Muscle layer of colon (tissue), 2 donors: ENCODE results near the gene FBXW5.

ENCODE experiments used
- H3K27ac ChIP-seq: one replicate; pipeline ENCODE4 v1.7.0; 2013; ENCODE audit warnings: low read depth, mild to moderate bottlenecking, low read length, moderate library complexity
- H3K27me3 ChIP-seq, 2 donors: one replicate each; pipeline ENCODE4 v1.7.0; 2013; ENCODE audit warnings: low read length in 2 of 2, mild to moderate bottlenecking in 2 of 2; ENCODE audit not compliant: insufficient read depth in 2 of 2, control insufficient read depth in 1 of 2
- H3K36me3 ChIP-seq: one replicate; pipeline ENCODE4 v1.7.0; 2013; ENCODE audit warnings: mild to moderate bottlenecking, low read length; ENCODE audit not compliant: insufficient read depth
- H3K4me1 ChIP-seq: one replicate; pipeline ENCODE4 v1.7.0; 2013; ENCODE audit warnings: mild to moderate bottlenecking, low read length; ENCODE audit not compliant: insufficient read depth
- H3K4me3 ChIP-seq, 2 donors: one replicate each; pipeline ENCODE4 v1.7.0; 2013; ENCODE audit warnings: low read length in 2 of 2, low read depth in 1 of 2, mild to moderate bottlenecking in 1 of 2, moderate library complexity in 1 of 2
- H3K9ac ChIP-seq: one replicate; pipeline ENCODE4 v1.7.0; 2013; ENCODE audit warnings: low read length
- H3K9me3 ChIP-seq: one replicate; pipeline ENCODE4 v1.7.0; 2013; ENCODE audit warnings: mild to moderate bottlenecking, low read length
- donor health status: abdominal sarcoma.
- donor health status: Adenocarcinoma of cecum.

The FBXW5 gene

GRCh38 chr9:136982232-136983051, 37.9 kb upstream of the FBXW5 start, which contains the start of gene LCNL1:
Gene LCNL1, plus strand, starts transcription at chr9:136982993. Its CDS starts 594 bp downstream, at chr9:136983587.
- no peaks in the 10 kb centered on the region for H3K9me3 ChIP-seq
- H3K36me3 ChIP-seq: no peaks in the 10 kb centered on the region
- no peak within 1 kb of the TSS for H3K27ac ChIP-seq
- no peak within 1 kb of the TSS for H3K9ac ChIP-seq
- H3K27me3 ChIP-seq: peaks cover 0 to 43% of the 10 kb centered on the region in 2 donors
- no peaks in the 10 kb centered on the region for H3K4me1 ChIP-seq
- no peak within 1 kb of the TSS for H3K4me3 ChIP-seq

- Histone ChIP-seq H3K4me3 (no peak overlapping the region), H3K27me3 (peaks cover 0 to 47% of the 10 kb centered on the region in 2 donors), H3K27ac (no peak overlapping the region), H3K9ac (no peak overlapping the region), H3K4me1 (no peaks in the 10 kb centered on the region), H3K36me3 (no peaks in the 10 kb centered on the region), H3K9me3 (no peaks in the 10 kb centered on the region)
Measured at GRCh38 chr9:136981588-136982231, 37.2 kb upstream of the FBXW5 start.

GRCh38 chr9:136980669-136981478, 36.3 kb upstream of the FBXW5 start:
- H3K36me3 ChIP-seq: no peaks in the 10 kb centered on the region
- H3K27ac ChIP-seq: no peak overlapping the region
- H3K27me3 ChIP-seq: peaks cover 0 to 42% of the 10 kb centered on the region in 2 donors
- H3K9ac ChIP-seq: no peak overlapping the region
- H3K4me1 ChIP-seq: no peaks in the 10 kb centered on the region
- H3K9me3 ChIP-seq: no peaks in the 10 kb centered on the region
- H3K4me3 ChIP-seq: no peak overlapping the region

GRCh38 chr9:136979769-136980587, 35.4 kb upstream of the FBXW5 start:
- Histone ChIP-seq H3K4me1 (no peaks in the 10 kb centered on the region), H3K9me3 (no peaks in the 10 kb centered on the region), H3K9ac (no peak overlapping the region), H3K27me3 (peaks cover 0 to 34% of the 10 kb centered on the region in 2 donors), H3K4me3 (no peak overlapping the region), H3K27ac (no peak overlapping the region), H3K36me3 (no peaks in the 10 kb centered on the region)

- no peak overlapping the region for H3K9ac ChIP-seq
- H3K27ac ChIP-seq: no peak overlapping the region
- H3K27me3 ChIP-seq: peaks cover 0 to 24% of the 10 kb centered on the region in 2 donors
Measured at GRCh38 chr9:136978865-136979544, 34.5 kb upstream of the FBXW5 start.

GRCh38 chr9:136978073-136978864, 33.7 kb upstream of the FBXW5 start:
- Histone ChIP-seq H3K9ac (no peak overlapping the region), H3K27ac (no peak overlapping the region)

More at GRCh38 chr9:136978865-136979544, 34.5 kb upstream of the FBXW5 start:
- Histone ChIP-seq H3K36me3 (no peaks in the 10 kb centered on the region), H3K9me3 (no peaks in the 10 kb centered on the region), H3K4me3 (no peak overlapping the region), H3K4me1 (no peaks in the 10 kb centered on the region)

GRCh38 chr9:136977649-136978072, 33.1 kb upstream of the FBXW5 start:
- H3K9me3 ChIP-seq: no peaks in the 10 kb centered on the region
- no peaks in the 10 kb centered on the region for H3K36me3 ChIP-seq
- H3K27ac ChIP-seq: no peak overlapping the region
- peak overlapping the region; percentile 20 to 38 for H3K4me3 ChIP-seq
- H3K4me1 ChIP-seq: no peaks in the 10 kb centered on the region
- H3K9ac ChIP-seq: no peak overlapping the region
- H3K27me3 ChIP-seq: peaks cover 0 to 13% of the 10 kb centered on the region in 2 donors

More at GRCh38 chr9:136978073-136978864, 33.7 kb upstream of the FBXW5 start:
- no peaks in the 10 kb centered on the region for H3K9me3 ChIP-seq
- peak overlapping the region; percentile 20 to 38 for H3K4me3 ChIP-seq
- H3K27me3 ChIP-seq: peaks cover 0 to 18% of the 10 kb centered on the region in 2 donors
- no peaks in the 10 kb centered on the region for H3K4me1 ChIP-seq
- no peaks in the 10 kb centered on the region for H3K36me3 ChIP-seq

- H3K36me3 ChIP-seq: no peaks in the 10 kb centered on the region
- H3K27ac ChIP-seq: no peak within 1 kb of the TSS
- peak within 1 kb of the TSS; percentile 20 to 38 for H3K4me3 ChIP-seq
- peaks cover 0 to 11% of the 10 kb centered on the region in 2 donors for H3K27me3 ChIP-seq
- H3K9me3 ChIP-seq: no peaks in the 10 kb centered on the region
- no peak within 1 kb of the TSS for H3K9ac ChIP-seq
- H3K4me1 ChIP-seq: no peaks in the 10 kb centered on the region
Measured at GRCh38 chr9:136977223-136977622, 32.7 kb upstream of the FBXW5 start, which contains the start of gene PTGDS. Gene PTGDS, plus strand, starts transcription at chr9:136977504. Its CDS starts 75 bp downstream, at chr9:136977579.

GRCh38 chr9:136975644-136976043, 31.1 kb upstream of the FBXW5 start:
- H3K27me3 ChIP-seq: peaks cover 0 to 11% of the 10 kb centered on the region in 2 donors
- H3K9me3 ChIP-seq: no peaks in the 10 kb centered on the region
- H3K27ac ChIP-seq: no peak overlapping the region
- H3K9ac ChIP-seq: no peak overlapping the region
- H3K4me1 ChIP-seq: no peaks in the 10 kb centered on the region
- no peaks in the 10 kb centered on the region for H3K36me3 ChIP-seq
- no peak overlapping the region for H3K4me3 ChIP-seq
